Mesodermal cell (in vitro differentiated cells): Measurements from ENCODE around the gene TCAF1. TPM values are rescaled to one million over a fixed set of nuclear protein-coding genes. Genes with fewer than 3 reads are reported as not detected.

Source experiments
- H3K27ac ChIP-seq: 2 replicates; pipeline ENCODE4 v1.7.0; 2013; ENCODE audit warnings: mild to moderate bottlenecking, low read depth, low read length, moderate library complexity; ENCODE audit not compliant: severe bottlenecking
- H3K36me3 ChIP-seq: 2 replicates; pipeline ENCODE4 v1.7.1; 2013; ENCODE audit warnings: mild to moderate bottlenecking, low read length, moderate library complexity; ENCODE audit not compliant: control insufficient read depth, insufficient read depth
- H3K4me1 ChIP-seq: one replicate; pipeline ENCODE4 v1.7.1; 2013; ENCODE audit warnings: mild to moderate bottlenecking, low read length; ENCODE audit not compliant: insufficient read depth, control insufficient read depth, poor library complexity, severe bottlenecking
- H3K4me3 ChIP-seq: 2 replicates; pipeline ENCODE4 v1.7.0; 2013; ENCODE audit warnings: low read length, control low read depth, mild to moderate bottlenecking; ENCODE audit not compliant: insufficient read depth, poor library complexity, severe bottlenecking; ENCODE audit errors: extremely low read depth
- H3K9me3 ChIP-seq: 2 replicates; pipeline ENCODE4 v1.7.1; 2013; ENCODE audit warnings: mild to moderate bottlenecking, low read length, moderate library complexity; ENCODE audit not compliant: control insufficient read depth
- WGBS, 2 experiments: methylation state at CpG; one replicate each; pipeline ENCODE4 v1.1.5; 2013; ENCODE audit warnings: missing lambda C conversion rate in 2 of 2; ENCODE audit not compliant: insufficient coverage in 2 of 2; 5-methylcytosine and 5-hydroxymethylcytosine counted together
- polyA plus RNA-seq, 2 experiments: library from polyadenylated mRNA; stranded (reverse); fragments of 50-300 nt; gene quantifications; one replicate each; pipeline ENCODE4 v1.2.3, GENCODE V29; 2013

The TCAF1 gene, protein sequence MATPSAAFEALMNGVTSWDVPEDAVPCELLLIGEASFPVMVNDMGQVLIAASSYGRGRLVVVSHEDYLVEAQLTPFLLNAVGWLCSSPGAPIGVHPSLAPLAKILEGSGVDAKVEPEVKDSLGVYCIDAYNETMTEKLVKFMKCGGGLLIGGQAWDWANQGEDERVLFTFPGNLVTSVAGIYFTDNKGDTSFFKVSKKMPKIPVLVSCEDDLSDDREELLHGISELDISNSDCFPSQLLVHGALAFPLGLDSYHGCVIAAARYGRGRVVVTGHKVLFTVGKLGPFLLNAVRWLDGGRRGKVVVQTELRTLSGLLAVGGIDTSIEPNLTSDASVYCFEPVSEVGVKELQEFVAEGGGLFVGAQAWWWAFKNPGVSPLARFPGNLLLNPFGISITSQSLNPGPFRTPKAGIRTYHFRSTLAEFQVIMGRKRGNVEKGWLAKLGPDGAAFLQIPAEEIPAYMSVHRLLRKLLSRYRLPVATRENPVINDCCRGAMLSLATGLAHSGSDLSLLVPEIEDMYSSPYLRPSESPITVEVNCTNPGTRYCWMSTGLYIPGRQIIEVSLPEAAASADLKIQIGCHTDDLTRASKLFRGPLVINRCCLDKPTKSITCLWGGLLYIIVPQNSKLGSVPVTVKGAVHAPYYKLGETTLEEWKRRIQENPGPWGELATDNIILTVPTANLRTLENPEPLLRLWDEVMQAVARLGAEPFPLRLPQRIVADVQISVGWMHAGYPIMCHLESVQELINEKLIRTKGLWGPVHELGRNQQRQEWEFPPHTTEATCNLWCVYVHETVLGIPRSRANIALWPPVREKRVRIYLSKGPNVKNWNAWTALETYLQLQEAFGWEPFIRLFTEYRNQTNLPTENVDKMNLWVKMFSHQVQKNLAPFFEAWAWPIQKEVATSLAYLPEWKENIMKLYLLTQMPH
- 89.8 TPM for polyA plus RNA-seq (2013, experiment 1 of 2)
- 89.2 TPM for polyA plus RNA-seq (2013, experiment 2 of 2)

DNA sequence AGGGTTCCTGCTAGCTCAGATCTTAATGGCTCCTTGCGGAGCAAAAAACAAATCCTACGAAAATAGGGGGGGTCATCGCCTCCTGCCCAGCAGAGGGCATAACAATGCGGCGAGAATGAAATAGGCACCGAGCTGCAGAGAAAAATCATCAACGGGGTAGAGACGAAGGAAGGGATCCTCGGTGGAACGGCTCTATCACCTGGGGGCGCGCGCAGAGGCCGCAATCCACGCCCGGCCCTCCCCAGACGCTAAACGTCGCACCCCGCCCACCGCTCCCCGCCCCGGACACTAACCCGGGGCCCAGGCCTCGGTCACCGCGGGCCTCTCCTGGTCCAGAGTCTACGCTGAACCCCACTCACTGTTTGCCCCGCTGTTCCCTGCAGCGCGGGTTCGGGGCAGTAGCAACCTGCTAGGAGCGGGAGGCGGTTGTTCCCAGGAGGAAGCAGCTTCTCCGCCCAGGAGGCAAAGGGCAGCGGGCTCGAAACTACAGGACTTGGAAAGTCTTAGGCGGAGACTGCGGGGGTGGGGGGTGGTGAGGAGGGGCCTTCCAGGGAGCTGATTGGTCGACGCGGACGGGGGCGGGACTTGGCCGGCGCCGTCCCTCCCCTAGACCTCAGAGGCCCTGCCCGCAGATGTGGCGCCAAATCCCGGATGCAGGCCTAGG, at the start of gene TCAF1:
TCAF1 (minus strand) TSS at position 509 of the 664 bp plus-strand sequence. CDS start 25,568 bp downstream, outside the sequence.
- peaks cover 14% of the 10 kb centered on the region for H3K4me1 ChIP-seq
- peaks cover 4% of the 10 kb centered on the region for H3K9me3 ChIP-seq
- H3K4me3 ChIP-seq = peak within 1 kb of the TSS; percentile 82
- H3K27ac ChIP-seq = peak within 1 kb of the TSS; percentile 89
- 0 to 1% methylated on average over 20 to 32 of the region's 50 CpGs for WGBS, 2 experiments
- peaks cover 6% of the 10 kb centered on the region for H3K36me3 ChIP-seq

DNA sequence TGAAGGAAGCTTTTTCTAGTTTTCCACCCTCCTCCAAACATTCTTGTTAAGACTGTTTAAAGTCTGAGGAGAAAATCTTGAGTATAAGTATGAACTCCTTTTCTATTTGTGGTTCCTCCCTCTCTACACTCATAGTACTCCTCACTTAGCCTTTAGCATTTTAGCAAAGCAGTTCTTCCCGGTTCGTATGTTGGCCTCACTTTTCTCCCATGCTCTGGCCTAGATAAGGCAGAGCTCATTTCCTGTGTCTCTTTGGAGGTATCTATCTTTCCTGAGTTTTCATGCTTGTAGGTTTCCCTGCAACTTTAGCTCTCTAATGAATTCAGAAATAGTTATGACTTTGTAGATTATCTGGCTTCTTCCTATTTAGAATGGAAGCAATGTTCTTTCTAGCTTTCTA, 46.8 kb upstream of the TCAF1 start:
- H3K36me3 ChIP-seq = no peaks in the 10 kb centered on the region
- H3K4me1 ChIP-seq = no peaks in the 10 kb centered on the region
- H3K27ac ChIP-seq = no peak overlapping the region
- no peaks in the 10 kb centered on the region for H3K9me3 ChIP-seq
- 75% methylated on average over 2 of the region's 2 CpGs for WGBS, 2 experiments
- H3K4me3 ChIP-seq = no peak overlapping the region

DNA sequence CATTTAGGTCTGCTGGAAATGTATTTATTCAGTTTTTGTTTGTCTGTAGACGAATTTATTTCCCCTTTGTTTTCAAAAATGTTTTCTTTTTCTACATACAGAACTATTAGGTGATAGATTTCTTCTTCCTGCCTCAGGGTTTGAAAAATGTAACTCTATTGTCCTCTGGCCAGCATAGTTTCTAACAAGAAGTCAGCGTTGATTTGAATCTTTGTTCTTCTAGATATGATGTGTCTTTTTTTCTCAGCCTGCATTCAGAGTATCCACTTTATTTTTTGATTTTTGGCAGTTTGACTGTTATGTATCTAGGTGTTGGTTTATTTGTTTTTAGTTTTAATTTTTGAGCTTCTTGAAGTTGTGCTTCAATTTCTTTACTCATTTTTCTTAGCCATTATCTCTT, 45.1 kb upstream of the TCAF1 start:
- Histone ChIP-seq H3K36me3 (no peaks in the 10 kb centered on the region), H3K4me3 (no peak overlapping the region), H3K9me3 (no peaks in the 10 kb centered on the region), H3K4me1 (no peaks in the 10 kb centered on the region), H3K27ac (no peak overlapping the region)
- no CpG with 5 or more reads among the region's 2 CpGs for WGBS, 2 experiments

DNA sequence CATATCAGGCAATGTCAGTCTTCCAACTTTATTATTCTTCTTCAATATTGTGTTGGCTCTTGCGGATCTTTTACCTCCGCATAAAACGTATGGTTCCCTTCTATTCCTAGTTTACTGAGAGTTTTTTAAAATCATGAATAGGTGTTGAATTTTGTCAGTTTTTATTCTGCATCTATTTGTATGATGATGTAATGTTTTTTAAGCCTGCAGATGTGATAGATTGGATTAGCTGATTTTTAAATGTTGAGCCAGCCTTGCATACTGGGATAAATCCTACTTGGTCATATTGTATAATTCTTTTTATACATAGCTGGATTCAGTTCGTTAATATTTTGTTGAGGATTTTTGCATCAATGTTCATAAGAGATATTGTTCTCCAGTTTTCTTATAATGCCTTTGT, 43.4 kb upstream of the TCAF1 start:
- Histone ChIP-seq H3K27ac (no peak overlapping the region), H3K4me3 (no peak overlapping the region), H3K4me1 (no peaks in the 10 kb centered on the region), H3K36me3 (no peaks in the 10 kb centered on the region), H3K9me3 (no peaks in the 10 kb centered on the region)
- WGBS, 2 experiments = 100% methylated on average over 2 of the region's 4 CpGs; no CpG with 5 or more reads in 1 of the 2 experiments

DNA sequence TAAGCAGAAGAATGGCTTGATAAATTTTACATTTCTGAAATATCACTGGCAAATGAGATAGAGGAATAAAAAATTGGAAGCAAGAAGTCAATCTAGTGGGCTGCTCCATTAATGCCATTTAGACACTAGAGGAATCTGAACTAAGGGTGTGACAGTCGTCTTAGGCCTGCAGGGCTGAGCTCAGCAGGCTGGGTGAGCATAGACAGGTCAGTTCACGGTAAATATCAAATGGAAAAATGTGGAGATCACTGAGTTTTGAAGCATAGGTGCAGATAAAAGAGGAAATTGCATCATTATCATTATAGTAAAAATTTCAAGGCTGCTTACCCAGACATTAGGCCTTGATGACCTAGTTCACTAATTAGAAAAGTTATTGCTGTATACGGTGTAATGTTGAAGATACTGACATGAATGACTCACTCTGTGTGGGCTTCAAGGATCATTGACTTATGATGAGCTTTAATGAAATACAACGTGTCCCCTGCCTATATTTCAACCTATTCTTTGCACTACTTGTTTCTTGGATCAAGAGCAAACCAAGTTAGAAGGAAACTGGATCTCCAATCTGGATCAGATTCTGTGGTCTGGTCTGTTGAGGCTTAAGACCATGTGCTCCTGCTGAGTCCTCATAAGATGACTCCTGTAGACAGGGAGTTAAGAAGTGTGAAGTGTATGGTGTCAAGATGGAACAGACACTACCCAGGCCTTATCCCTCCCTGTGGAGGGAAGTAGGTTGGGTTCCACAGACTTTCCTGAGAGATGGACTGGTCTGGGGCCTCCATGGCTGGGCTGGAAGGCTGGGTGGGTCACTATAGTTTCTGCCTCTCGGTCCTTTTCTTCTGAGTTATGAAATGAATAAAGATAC, 36.6 kb upstream of the TCAF1 start:
- Histone ChIP-seq H3K36me3 (no peaks in the 10 kb centered on the region), H3K4me1 (no peaks in the 10 kb centered on the region), H3K9me3 (no peaks in the 10 kb centered on the region), H3K4me3 (no peak overlapping the region), H3K27ac (no peak overlapping the region)
- 92 to 94% methylated on average over 1 to 3 of the region's 5 CpGs for WGBS, 2 experiments

DNA sequence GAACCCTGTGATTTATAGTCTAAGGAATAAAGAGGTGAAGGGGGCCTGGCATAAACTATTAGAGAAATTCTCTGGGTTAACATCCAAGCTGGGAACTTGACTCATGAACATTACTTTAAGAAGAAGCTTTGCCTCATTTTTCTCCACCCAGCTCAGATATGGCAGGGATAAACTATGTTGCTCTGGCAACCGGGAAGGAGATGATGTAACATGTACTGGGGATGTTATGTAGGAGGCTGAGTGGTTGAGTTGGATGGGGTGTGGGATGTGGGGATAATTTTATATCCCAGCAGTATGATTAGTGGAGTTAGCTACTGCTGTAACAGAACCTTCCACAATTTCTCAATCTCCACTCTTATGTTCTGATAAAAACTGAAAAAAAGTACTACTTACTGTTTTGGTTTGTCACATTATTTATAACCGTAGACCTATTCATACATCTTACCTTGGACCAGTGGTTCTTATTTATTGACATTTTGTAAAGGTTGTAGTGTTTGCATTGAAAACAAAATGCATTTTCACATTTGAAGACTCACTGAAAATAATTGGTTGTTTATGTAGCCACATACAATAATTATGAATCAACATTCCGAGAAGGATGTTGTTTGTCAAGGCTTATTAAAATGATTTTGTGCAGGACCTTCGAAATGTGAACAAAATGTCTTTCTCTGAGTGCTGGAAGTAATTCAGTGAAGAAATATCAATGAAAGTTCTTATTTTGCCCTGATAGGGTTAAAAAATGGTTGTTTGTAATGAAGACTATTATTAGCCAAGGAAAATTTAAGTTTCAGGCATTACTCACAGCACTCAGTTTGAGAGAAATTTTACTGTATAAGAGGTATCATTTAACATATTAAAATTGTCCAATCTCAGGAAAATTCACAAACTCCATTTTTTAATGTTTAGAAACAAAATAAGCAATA, 34.4 kb upstream of the TCAF1 start:
- Histone ChIP-seq H3K4me1 (no peaks in the 10 kb centered on the region), H3K27ac (no peak overlapping the region), H3K4me3 (no peak overlapping the region), H3K9me3 (no peaks in the 10 kb centered on the region), H3K36me3 (no peaks in the 10 kb centered on the region)
- WGBS, 2 experiments = 84 to 94% methylated on average over 2 to 3 of the region's 4 CpGs

DNA sequence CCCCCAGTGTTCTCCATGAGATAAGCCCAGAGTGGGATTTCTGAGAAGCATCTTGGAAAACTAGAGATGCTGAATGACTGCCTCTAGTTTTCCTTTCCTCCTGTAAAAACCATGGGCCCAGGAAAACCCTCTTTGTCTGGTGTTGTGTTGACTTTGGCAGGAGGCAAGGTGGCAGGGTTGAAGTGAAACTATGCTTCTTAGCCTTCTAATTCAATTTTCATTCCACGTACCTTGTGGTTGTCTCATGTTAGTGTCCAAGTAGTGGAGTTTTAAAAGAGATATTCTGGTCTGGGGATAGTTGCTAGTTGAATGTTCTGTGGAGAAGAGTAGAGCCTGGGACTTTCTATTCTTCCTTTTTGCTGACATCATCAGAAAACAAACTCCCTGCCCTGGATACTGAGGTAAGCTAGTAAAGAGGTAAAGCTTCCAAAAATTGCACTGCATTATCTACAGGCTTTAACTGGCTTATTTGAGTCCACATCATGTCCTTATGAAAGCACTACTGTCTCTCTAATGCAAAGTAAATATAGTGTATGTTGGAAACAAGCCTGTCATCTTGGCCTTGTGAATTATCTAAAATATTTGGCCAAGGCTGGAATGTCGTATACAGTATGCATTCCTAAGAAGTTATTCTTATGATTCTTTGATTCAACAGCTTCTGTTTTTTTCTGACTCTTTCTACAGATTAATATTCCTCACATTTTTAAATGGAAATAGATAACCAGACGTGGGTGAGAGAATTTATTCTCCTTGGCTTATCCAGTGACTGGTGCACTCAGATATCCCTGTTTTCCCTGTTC, 32.8 kb upstream of the TCAF1 start, which contains the start of gene OR2F2:
OR2F2 (plus strand) TSS at position 708 of the 800 bp plus-strand sequence; CDS start at position 708, 0 bp downstream.
- H3K4me3 ChIP-seq = no peak within 1 kb of the TSS
- no peak within 1 kb of the TSS for H3K27ac ChIP-seq
- no CpG with 5 or more reads among the region's 3 CpGs for WGBS, 2 experiments
- H3K9me3 ChIP-seq = no peaks in the 10 kb centered on the region
- H3K36me3 ChIP-seq = no peaks in the 10 kb centered on the region
- H3K4me1 ChIP-seq = no peaks in the 10 kb centered on the region

DNA sequence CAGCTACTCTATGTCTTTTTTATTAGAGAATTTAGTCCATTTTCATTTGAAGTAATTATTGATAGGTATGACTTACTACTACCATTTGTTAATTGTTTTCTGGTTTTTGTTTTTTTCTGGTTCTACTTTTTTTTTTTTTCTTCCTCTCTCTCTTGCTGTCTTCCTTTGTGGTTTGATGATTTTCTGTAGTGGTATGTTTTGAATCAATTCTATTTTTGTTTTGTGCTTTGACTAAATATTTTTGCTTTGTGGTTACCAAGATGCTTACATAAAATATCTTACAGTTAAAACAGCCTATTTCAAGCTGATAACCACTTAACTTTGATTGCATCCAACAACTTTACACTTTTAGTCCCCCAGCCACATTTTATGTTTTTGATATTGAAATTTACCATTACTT, 29.8 kb upstream of the TCAF1 start:
- Histone ChIP-seq H3K9me3 (no peaks in the 10 kb centered on the region), H3K27ac (no peak overlapping the region), H3K4me3 (no peak overlapping the region), H3K4me1 (no peaks in the 10 kb centered on the region), H3K36me3 (no peaks in the 10 kb centered on the region)
